Adrenal gland (tissue), 5 donors: ENCODE data around the gene PRKN.

Experiments
- CTCF ChIP-seq, 6 experiments: fragments of 450-650 bp in 4 of 6; fragments of 200-600 bp in 2 of 6; sonication (generic) in 1 of 6; IDR thresholded peaks; 1 replicate in 5 of 6; 2 replicates in 1 of 6; pipeline versions ENCODE4 v1.5.1 to v1.8.0; 2016 to 2021; ENCODE audit warnings: antibody characterized with exemption in 6 of 6, mild to moderate bottlenecking in 2 of 6, moderate library complexity in 1 of 6
- POLR2A ChIP-seq, 2 donors: fragments of 450-650 bp; IDR thresholded peaks; one replicate each; pipeline ENCODE4 v1.6.1; 2017; ENCODE audit warnings: antibody characterized with exemption in 2 of 2, mild to moderate bottlenecking in 2 of 2, moderate library complexity in 1 of 2
- donor health status: DM: no; HTN: no; CAD: no.

- TF ChIP-seq CTCF (IDR thresholded peaks at IDR 0.05) (no peak), POLR2A (IDR thresholded peaks at IDR 0.05) (no peak)
Measured at GRCh38 chr6:162474722-162475121, 252.8 kb downstream of the PRKN start.
